ENCODE data around the gene CAPN5. TPM values are rescaled to one million over a fixed set of nuclear protein-coding genes. Genes with fewer than 3 reads are reported as not detected.

The CAPN5 gene
- total and polyA plus RNA-seq, 2 of the 8 experiments (the other 6 are each of a cell fraction or from before 2014, with no cell fraction given): 21.5 to 22.4 TPM

- H4K8ac ChIP-seq (ENCODE audit: extremely low read depth, insufficient read depth, low read length): peak overlapping the region; percentile 68; the same call in 1 of the 2 replicates
- H3K4me1 ChIP-seq (replicated peaks in 1 of 4; ENCODE audit: control insufficient read depth in 3 of 4, insufficient read depth in 4 of 4, low read length in 3 of 4): peaks cover 0 to 4% (median 0%) of the 10 kb centered on the region in 4 experiments; a peak in 3 of 7 replicates
- no peaks in the 10 kb centered on the region for H4K20me1 ChIP-seq (replicated peaks in 1 of 2; ENCODE audit: control insufficient read depth in 1 of 2, insufficient read depth in 2 of 2, low read length in 2 of 2)
- no peak overlapping the region for H3K23ac ChIP-seq (ENCODE audit: insufficient read length)
- H3K18ac ChIP-seq (ENCODE audit: extremely low read depth, low read length): no peak overlapping the region
- H3K9ac ChIP-seq (replicated peaks in 1 of 4; ENCODE audit: extremely low read depth in 1 of 4, low read depth in 3 of 4, low read length in 3 of 4): no peak overlapping the region; a peak in 1 of 7 replicates
- DNase-seq (ENCODE audit: low read depth in 1 of 2, low spot score in 2 of 2): peak in 1 of 2 experiments; percentile 92
- WGBS, 2 experiments (ENCODE audit: extremely low coverage in 1 of 2, insufficient coverage in 1 of 2, insufficient read length in 1 of 2, insufficient replicate concordance in 2 of 2, low coverage in 1 of 2, low lambda C conversion rate in 2 of 2, missing lambda C conversion rate in 1 of 2): 9% methylated on average over 29 of the region's 39 CpGs; no CpG with 5 or more reads in 1 of the 2 experiments
- H3K9me3 ChIP-seq (ENCODE audit: insufficient read depth in 2 of 2, low read depth in 1 of 2, low read length in 1 of 2): no peaks in the 10 kb centered on the region
- no peak overlapping the region for H4K91ac ChIP-seq (replicated peaks; ENCODE audit: insufficient read length, low read length)
- no peaks in the 10 kb centered on the region for H3K36me3 ChIP-seq (ENCODE audit: control insufficient read depth in 2 of 4, insufficient read depth in 4 of 4, low read length in 3 of 4)
- no peak overlapping the region for H2BK120ac ChIP-seq (replicated peaks; ENCODE audit: low read depth, low read length)
- peak overlapping the region in 3 of 4 experiments; percentile 21 to 46 (median 30); a peak in 6 of 8 replicates for H3K4me3 ChIP-seq (ENCODE audit: extremely low read depth in 1 of 4, insufficient read depth in 2 of 4, low read depth in 3 of 4, low read length in 4 of 4)
- no peaks in the 10 kb centered on the region for H3K79me1 ChIP-seq (ENCODE audit: low read depth, low read length)
- H4K5ac ChIP-seq (ENCODE audit: insufficient read length, low read depth, low read length): no peak overlapping the region
- H2AFZ ChIP-seq (ENCODE audit: low read length): no peak overlapping the region
- no peak overlapping the region for H2AK5ac ChIP-seq (ENCODE audit: low read depth, low read length)
- no peak overlapping the region for H3K56ac ChIP-seq (replicated peaks; ENCODE audit: insufficient read length, low read depth, low read length)
- POLR2A ChIA-PET (ENCODE audit: partially characterized antibody): no interaction called here
- no peak overlapping the region for H2BK15ac ChIP-seq (ENCODE audit: low read length)
- peak overlapping the region; percentile 24 to 68 for H3K4me2 ChIP-seq (ENCODE audit: insufficient read depth in 1 of 2, low read depth in 2 of 2, low read length in 2 of 2)
- CTCF ChIA-PET (ENCODE audit: partially characterized antibody): interaction anchor here (0.9 to 2.6 kb wide), 19 partner anchors 9 to 347 kb away, joined by 3 to 23 read pairs (median 6); partner anchors contain the start of genes B3GNT6, CAPN5 and OMP
- peaks cover 1 to 8% (median 6%) of the 10 kb centered on the region in 4 experiments; a peak in 6 of 7 replicates for H3K27me3 ChIP-seq (replicated peaks in 1 of 4; ENCODE audit: control insufficient read depth in 3 of 4, extremely low read depth in 1 of 4, insufficient read depth in 3 of 4, low read length in 3 of 4)
- H2BK12ac ChIP-seq (ENCODE audit: low read depth, low read length): 0 out of 2 replicates have a peak overlapping the region, but pooled peaks have one; percentile 2
- no peaks in the 10 kb centered on the region for H3K23me2 ChIP-seq (ENCODE audit: low read depth, low read length)
- H2BK20ac ChIP-seq (ENCODE audit: low read length): no peak overlapping the region
- H3K4ac ChIP-seq (replicated peaks; ENCODE audit: insufficient read length, low read depth, low read length): no peak overlapping the region
- no peak overlapping the region for H3K27ac ChIP-seq (ENCODE audit: low read depth, low read length)
- no peak overlapping the region for H3K14ac ChIP-seq (ENCODE audit: insufficient read length)
- no peaks in the 10 kb centered on the region for H3K79me2 ChIP-seq (ENCODE audit: control insufficient read depth in 1 of 2, insufficient read depth in 2 of 2, low read length in 2 of 2)
- FAIRE-seq: no peak
- H2BK5ac ChIP-seq (ENCODE audit: low read depth, low read length): no peak overlapping the region
- TF ChIP-seq TCF12 (IDR thresholded peaks at IDR 0.05; ENCODE audit: low read depth, low read length): 0 out of 2 replicates have a peak, but pooled peaks have one; percentile 34
- TF ChIP-seq TBP (IDR thresholded peaks at IDR 0.05; ENCODE audit: low read depth, low read length): 0 out of 2 replicates have a peak, but pooled peaks have one; percentile 7
Observed at GRCh38 chr11:77046060-77046501, 20.7 kb upstream of the CAPN5 start.
